GM21737 (cell line): ENCODE data around the gene FMNL1.

Source experiments
- ATAC-seq: cut with Tn5 transposase; IDR thresholded peaks from one replicate; pipeline ENCODE4 v1.9.1; 2021; ENCODE audit warnings: mild to moderate bottlenecking, moderate library complexity; ENCODE audit not compliant: unreplicated experiment

Gene FMNL1

DNA sequence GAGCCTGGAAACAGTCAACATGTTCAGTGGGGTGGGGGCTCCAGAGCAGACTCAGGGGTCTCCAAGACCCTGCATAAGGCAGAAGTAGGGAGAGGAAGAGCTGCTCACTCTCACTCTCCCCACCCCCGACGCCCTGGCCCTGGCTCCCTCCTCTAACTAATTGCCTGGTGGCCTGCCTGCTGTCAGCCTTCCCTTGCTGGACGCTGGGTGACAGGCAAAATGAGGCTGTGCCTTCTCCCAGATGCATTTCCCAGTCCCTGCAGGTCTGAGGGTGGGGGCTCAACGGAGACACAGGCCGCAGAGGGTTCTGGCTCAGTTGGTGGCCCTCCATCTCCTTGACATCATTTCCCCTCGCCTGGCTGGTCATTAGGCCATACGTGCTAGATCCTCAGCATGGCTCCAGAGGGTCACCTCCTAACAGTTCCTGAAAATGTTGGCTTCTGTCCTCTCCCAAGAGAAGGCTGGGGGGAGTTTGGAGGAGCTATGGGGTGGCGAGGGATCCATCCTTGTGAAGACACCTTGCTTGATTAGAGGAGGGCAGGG is 1.4 kb downstream of the FMNL1 start:
- ATAC-seq: no peak

DNA sequence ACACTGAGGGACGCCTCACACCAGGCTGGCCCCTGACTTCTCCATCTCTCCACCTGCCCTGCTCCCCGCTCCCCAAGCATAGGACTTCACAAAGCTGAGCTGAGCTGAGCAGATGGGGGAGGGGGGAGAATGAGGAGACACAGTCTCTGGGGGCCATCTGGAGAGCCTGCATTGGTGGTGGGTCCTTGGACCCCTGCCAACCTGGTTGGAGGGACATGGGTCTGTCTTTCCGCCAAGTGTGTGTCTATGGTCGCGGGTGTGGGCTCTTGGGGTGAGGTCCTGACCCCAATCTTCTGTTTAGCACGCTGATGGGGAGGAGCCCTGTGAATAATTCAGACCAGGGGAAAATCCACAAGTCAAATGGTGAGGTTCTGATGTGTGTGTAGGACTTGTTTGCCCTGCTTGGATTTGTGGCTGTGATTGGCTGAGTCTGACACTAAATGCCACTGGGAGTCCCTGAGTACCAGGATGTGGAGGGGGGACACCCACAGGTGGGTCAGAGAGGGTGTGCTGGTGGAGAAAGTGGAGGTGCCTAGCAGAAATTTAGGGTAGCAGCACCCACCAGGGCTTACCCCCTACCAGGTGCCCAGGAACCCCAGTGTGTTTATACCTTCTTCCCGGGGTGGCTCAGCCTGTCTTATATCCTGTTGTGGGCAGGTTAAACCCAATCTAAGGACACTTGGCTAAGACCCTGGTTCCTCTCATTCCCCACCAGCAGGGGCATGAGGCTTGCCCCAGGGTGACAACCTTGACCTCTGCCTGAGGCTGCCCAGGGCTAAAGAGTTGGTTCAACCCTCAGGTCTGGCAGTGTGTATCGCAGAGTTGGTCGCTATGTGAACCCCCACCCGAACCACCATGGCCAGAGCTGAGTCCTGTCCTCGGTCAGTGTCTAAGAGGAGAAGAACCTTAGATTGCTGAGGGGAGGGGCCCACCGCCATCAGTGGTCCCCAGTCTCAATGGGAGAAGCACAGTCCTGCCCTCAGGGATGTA is 2.1 kb downstream of the FMNL1 start:
- ATAC-seq: no peak

DNA sequence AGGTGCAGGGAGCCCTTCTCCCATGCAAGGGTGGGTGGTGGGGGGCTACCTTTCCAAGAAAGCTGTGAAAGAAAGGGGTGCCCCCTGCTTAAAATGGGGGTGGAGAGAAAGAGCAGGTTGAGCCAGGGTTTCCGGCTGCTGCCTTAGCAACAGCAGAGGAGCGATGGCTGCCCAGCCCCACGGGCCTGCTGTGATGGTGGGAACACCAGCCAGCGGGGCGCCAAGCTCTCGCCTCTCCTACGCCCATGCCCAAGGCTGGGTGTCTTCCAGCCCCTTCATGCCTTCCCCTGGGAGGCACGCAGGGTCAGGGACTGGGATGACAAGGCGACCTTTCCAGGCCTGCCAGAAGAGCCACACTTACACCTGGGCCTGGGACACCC is 3.0 kb downstream of the FMNL1 start:
- ATAC-seq: no peak

DNA sequence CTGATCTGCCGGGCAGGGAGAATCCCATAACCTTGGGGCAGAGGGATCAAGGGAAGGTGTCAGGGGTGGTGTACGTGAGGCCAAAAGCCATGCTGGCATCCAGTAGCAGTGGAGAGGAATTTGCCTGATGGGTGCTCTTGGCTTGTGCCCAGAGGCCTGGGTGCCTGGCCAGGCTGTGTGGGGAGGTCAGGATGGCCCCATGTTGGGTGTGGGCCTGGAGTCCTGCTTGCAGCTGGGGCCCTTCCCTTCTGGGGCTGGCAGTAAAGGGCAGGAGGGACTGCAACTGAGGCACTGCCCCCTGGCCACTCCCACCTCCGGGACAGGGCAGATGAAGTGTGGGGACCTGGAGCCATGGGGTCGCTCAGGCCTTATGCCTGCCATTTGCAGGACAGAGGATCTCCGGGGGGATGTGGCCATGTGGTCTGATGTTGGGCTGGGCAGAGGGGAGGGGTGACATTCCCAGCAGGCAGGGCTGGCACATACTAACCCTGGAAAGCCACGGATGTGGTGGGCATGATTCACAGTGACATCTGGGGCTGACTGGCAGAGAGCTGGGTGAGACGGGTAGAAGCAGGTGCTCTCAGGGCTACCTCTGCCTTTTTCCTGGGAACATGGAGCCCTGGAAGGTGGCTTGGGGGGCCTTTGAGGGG is 3.5 kb downstream of the FMNL1 start:
- ATAC-seq: no peak

DNA sequence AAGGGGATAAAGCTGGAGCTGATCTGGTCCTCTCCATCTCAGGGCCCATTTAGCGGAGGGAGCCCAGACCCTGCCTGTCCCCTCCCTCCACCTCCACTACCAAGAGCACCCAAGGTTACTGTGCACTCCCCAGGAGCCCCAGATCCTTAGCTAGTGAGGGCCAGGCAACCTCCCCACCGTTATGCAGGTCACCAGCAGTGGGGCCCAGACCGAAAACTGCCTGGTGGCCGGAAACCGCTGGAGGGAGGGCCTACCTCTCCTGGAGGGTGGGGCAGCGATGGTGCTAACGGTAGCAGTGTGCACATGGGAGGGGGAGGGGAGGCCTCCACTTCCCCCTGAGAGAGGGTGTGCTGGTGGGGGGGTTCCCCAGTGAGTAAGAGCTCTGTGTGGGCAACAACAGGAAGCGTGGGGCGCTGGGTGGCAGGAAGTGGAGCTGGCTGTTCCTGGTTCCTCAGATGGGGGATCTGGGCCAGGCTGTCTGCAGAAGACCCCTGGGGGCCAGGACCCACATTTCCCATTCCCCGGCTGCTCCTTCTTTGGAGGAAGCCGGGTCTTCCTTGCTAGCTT is 4.4 kb downstream of the FMNL1 start:
- ATAC-seq: peak; percentile 36

DNA sequence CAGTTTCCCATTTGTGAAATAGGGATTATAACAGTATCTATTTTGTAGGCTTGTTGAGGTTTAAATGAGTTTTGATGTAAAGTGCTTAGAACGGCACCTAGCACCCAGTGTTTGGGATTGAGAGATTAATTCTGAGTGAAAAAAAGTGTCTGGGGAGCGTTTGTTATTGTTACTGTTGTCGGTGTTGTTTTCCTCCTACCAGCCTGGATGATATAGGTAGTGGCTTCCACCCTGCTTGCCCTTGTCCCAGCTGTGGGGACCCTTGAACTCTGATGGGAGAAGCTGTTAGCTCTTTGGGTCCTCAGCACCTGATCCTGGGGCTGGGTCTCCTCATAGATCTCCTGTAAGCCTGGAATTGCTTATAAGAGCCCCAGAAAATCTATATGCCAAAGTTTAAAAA is 4.9 kb downstream of the FMNL1 start:
- no peak for ATAC-seq

DNA sequence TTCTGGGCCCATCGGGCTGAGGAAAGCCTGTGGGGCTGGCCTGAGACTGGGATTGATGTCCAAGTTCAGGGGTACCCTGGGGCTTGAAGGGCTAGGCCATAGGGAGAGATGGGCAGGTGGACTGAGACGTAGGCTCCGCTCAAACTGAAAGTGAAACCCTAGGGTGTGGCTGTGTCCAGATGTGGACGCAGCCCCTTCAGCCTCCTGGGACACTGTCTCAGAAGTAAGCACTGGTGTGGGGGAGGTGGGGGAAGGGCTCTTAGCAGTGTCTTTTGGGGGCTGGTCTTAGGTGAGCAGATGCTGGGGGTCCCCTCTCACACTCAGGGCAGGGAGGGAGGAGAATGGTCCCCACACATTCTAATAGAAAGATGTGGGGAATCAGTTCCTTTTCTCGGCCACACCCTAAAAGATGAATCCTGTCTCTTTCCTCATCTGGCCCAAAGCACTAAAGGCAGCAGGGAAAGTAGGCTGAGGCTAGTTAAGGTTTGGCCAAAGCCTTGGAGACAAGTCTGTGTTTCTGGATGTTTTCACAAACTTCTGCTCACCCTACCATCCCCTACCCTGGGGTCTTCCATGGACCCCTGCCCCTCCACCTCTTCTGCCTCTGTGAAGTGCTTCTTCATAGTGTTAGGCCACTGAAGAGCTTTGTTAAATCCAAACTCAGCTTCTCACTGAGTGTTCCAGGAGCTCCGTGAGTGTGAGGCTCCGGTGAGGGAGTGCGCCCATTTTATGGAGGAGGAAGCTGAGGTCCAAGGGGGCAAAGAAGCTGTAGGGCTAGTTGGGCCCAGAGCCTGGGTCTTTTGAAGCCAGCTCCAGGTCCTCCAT is 5.6 kb downstream of the FMNL1 start:
- no peak for ATAC-seq

DNA sequence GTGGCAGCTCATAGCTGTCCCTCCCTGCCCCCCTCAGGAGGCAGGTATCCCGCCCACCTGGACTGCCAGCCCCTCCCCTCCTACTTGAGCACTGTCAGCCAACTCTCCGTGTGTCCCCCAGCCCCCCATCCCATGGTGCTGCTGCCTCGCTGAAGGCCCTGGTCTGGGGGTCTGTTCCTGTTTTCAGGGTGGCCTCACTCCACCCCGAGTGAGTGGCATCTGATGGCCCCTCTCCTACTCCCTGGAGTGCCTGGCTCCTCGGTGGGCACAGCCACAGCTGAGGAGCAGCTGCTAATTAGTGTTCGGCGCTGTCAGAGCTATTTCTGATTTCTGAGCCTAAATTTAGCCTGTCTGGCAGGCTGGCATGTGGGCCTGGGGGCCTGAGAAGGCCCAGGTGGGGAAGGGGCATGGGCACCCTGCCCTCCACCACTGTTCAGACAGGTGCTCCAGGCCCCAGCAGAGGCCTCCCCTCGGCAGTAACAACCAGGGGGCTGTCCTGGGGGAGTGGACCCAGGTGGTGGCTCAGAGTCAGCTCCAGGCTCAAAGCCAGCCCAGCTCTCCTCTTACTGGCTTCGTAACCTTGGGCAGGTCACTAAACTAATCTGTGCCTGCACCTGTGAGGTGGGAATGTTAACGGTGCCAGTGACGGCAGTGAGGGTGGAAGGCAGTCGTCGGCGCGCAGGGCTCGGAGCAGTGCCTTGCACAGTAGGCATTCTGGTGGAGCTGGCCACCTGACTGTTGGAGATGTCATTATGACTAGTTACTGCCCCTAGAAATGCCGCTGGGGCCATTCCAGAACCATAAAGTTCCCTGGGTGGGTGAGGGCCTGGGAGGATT is 6.5 kb downstream of the FMNL1 start:
- no peak for ATAC-seq

DNA sequence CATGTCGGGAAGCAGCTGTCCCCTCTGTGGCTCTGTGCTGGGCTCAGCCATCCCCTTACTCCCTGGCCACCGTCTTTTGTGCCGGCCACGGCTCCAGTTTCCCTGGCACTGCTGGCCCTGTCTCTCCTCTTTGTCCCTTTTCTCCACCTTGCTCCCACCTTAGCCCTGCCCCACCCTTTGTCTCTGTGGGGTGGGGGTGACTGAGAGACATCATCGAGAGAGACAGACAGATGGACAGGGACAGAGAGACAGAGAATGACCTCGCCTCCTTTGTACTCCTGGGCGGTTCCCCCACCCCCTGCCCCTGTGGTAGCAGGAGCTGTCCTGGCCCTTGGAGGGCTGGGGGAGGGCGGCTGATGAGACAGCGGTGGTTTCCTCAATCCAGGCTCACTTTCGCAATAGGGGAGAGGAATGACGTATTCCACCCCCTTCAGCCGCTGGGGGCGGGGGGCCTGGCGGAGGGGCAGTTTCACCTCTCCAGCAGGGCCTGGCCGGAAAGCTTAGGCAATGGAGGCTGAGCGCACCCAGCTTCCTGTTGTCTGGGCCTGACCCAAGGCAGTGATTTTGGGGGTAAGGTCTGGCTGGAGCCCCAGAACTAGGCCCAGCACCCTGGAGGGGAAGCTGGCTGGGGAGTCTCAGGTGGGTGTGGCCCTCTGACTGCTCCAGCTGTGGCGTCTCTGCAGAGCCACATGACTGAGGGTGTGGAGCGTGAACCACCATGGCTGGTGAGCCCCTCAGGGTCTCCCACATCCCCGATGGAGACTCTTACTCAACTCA is 7.3 kb downstream of the FMNL1 start:
- peak; percentile 27 for ATAC-seq

DNA sequence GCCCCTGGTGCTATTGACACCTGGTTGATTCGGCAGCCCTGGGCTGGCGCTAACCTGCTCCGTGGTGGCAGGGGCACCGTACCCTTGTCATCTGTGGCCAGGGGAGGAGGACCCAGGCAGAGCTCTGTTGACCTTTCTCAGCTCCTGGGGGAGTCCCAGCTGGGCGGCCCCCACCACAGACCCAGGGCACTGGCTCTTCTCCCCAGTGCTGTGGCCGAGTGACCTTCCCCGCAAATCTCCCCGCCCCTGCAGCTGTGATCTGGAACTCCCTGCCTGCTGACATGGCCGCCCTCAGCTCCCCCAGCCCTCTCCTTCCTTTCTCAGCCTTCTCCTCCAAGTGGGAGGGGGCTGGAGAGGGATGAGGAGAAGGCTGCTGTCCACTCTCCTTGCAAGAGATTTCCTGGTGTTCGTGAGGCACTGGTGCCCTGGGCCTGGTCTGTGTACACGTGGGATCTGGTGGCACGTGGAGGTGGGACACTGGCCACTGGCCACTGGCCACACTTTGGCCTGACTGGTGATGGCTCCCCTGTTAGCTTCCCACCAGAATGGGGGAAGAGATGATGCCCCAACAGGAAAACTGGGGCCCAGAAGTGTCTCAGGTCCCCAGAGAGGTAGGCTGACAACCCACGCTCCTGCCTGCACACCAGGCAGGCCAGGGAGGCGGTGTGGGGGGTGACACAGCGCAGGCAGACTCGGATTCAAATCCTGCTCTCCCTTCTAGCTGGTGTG is 8.2 kb downstream of the FMNL1 start:
- ATAC-seq: no peak

DNA sequence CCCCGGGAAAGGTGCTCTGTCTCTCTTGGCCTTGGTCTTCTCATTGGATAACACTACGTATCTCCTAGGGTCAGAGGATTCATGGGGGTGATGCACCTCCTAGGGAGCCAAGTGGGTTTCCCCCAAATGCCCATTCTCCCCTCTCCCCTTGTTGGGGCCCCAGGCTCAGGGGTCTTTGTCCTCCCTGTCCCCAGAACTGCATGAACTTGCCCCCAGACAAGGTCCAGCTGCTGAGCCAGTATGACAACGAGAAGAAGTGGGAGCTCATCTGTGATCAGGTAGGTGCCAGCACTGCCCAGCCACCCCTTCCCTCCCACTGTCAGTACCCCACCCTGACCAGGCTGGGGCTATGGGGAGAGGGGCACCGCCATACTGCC is 8.7 kb downstream of the FMNL1 start:
- ATAC-seq: no peak

DNA sequence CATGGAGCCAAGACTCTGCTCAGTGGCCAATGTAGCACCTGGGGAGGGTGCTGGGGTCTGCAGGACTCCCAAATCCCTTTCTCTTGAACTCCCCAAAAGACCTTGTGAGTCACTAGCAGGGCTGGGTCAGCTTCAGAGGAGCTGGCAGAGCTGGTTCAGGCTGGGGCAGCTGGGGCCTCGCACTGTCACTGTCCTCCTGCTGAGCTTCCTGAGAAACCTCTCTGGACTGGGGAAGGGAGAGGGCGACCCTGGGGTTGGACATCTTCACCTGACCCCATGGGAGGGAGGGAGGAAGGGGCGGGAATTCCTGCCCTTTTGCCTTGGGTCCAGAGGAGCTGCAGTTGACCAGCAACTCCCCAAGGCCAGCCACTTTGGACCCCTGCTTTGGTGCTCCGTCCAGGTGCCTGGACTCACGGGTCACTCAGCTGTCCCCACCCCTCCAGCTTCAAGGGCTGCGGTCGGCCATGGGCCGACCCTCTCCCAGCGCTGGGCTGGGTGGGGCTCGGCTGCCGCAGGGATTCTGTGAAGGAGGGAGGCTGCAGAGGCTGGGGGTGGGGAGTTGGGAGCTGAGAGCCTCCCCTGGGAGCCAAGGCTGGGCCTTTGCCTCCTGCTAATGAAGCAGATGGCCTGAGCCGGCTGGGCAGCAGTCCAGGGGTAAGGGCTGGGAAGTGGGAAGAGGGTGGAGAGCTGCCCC is 9.2 kb downstream of the FMNL1 start:
- ATAC-seq: no peak

DNA sequence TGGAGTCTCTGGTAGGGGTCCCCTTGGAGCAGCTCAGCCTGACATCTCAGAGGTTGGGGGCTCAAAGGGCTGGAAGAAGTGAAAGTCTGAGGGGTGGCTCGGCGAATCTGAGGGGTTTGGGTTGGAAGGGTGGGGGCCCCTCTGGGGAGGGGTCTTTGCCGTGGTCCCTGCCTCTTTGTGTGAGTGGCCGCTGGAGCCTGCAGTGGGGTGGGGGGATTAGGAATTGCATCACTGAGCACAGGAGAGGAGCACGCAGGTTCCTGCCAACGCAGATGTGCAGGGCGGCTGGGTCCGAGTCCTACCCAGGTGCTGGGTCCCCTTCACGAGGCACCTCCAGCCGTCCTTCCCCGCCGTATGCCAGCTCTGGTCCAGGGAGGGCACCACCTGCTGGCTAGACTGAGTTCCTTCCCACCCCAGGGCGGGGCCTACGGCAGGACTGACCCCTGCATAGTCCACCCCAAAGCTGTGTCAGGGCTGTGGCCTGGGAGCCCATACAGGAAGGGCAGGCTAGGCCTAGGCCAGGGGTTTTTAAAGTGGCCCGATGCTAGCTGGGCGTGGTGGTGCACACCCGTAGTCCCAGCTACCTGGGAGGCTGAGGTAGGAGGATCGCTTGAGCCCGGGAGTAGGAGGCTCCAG is 9.9 kb downstream of the FMNL1 start:
- ATAC-seq: no peak

DNA sequence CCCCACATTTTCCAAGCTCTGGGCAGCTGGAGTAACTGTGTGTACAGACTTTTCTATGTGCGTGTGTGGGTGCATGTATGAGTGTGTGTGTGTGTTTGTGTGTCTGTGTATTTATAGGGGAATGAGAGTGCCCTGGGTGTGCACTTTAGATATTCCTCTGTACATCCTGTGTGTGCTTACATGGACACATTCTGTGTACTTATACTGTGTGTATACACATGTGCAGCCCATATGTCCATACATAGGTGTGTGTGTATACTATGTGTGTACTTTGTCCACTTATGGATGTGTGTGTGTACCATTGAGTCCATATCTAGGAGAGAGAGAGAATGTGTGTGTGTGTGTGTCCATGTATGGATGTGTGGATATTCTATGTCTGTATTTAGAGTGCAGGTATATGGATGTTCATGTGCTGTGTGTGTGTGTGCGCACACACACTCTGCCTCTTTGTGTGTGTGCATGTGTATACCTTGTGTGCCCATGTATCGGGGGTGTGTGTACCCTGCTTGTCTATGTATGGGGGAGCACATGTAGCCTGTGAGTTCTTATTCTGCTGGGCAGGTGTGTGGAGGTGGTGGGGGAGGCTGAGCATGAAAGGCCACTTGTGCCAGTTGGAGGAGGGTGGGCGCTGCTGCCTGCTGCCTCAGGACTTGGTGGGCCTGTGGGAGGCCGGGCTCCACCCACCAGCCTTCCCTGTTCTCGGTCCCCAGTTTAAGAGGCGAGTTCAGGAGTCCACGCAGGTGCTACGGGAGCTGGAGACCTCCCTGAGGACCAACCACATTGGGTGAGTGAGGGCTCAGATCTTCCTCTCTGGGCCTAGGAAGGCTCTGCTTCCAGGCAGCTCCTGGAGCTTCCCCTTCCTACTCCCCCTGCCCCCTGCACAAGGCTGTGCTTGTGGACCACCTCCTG is 11.1 kb downstream of the FMNL1 start:
- no peak for ATAC-seq

DNA sequence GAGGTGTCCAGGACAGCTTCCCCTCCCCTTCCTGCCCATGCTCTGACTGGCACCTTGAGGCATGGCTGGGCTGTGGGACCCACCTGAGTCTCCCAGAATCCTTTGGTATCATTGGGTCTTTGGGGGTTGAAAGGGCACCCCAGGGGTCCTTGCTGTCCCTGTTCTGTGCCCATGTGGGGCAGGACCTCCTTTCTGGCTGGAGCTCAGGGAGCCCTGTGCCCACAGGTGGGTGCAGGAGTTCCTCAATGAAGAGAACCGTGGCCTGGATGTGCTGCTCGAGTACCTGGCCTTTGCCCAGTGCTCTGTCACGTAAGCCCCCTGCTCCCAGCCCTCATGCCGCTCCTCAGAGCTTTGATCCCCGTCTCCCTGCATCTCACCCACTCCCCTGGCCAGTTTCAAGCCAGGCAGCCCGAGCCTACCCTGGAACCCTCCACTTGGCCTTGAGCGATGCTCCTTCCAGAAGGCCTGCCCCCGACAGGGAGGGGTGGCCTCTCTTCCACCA is 11.8 kb downstream of the FMNL1 start:
- ATAC-seq: no peak
